D721Med (cell line): ENCODE results near the gene CHCHD3.

Source experiments
- DNase-seq: peaks from one replicate; pipeline ENCODE4 v3.0.0; 2011; ENCODE audit warnings: low spot score; ENCODE audit not compliant: insufficient read length
- FAIRE-seq: peaks from 2 replicates; lab custom pipeline; 2011; peaks lifted over from hg19 to GRCh38; lab: Jason Lieb, UNC
- TF ChIP-seq, protein P1 (sequence below): IDR thresholded peaks from 2 replicates; pipeline ENCODE4 v1.5.1; 2012; ENCODE audit warnings: mild to moderate bottlenecking, control low read depth; ENCODE audit not compliant: insufficient read depth; ENCODE audit errors: missing control alignments

The CHCHD3 gene

GRCh38 chr7:132966754-132967469 lies 115.0 kb downstream of the CHCHD3 start:
- FAIRE-seq (no peak), DNase-seq (no peak)
- TF ChIP-seq, protein P1, sequence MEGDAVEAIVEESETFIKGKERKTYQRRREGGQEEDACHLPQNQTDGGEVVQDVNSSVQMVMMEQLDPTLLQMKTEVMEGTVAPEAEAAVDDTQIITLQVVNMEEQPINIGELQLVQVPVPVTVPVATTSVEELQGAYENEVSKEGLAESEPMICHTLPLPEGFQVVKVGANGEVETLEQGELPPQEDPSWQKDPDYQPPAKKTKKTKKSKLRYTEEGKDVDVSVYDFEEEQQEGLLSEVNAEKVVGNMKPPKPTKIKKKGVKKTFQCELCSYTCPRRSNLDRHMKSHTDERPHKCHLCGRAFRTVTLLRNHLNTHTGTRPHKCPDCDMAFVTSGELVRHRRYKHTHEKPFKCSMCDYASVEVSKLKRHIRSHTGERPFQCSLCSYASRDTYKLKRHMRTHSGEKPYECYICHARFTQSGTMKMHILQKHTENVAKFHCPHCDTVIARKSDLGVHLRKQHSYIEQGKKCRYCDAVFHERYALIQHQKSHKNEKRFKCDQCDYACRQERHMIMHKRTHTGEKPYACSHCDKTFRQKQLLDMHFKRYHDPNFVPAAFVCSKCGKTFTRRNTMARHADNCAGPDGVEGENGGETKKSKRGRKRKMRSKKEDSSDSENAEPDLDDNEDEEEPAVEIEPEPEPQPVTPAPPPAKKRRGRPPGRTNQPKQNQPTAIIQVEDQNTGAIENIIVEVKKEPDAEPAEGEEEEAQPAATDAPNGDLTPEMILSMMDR = no peak

DNA sequence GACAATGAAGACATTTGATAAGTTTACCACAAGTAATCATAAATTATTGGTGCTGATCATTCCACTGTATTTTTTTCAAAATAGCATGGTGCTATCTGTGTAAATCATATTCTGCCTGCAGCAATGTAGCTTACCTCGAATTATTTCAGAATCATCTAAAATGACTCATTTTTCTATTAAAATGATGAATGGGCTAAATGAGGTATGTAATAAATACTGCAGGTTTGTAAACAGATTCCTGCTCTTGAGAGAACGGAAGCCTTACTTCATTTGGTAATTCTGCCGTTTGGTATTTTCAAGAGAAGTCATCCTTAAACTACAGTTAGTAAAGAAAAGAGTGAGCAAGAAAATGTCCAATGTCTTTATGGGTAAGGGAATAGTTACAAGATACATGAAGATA lies 115.9 kb downstream of the CHCHD3 start:
- FAIRE-seq = peak; percentile 32
- no peak for DNase-seq
- TF ChIP-seq, protein P1 = no peak

DNA sequence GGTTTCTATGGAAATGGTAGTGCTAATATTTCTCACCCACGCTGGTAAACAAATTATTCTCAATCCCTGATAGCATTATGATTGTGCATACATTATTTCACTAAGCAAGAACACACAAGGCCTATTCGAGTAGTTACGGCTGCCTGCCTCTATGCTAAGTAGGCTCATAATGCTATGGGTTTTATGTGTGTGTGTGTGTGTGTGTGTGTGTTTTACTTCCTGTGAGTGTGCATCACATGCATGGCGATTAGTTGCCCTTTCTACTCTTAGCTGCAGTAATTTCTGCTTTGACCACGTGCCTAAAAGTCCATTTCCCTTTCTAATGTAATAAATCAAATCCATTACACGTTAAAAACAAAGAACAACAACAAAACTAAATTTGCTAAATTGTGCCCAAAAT lies 117.0 kb downstream of the CHCHD3 start:
- FAIRE-seq = peak; percentile 35
- no peak for DNase-seq
- TF ChIP-seq, protein P1 = no peak

GRCh38 chr7:132959891-132960290 lies 122.0 kb downstream of the CHCHD3 start:
- FAIRE-seq (no peak), DNase-seq (no peak)

DNA sequence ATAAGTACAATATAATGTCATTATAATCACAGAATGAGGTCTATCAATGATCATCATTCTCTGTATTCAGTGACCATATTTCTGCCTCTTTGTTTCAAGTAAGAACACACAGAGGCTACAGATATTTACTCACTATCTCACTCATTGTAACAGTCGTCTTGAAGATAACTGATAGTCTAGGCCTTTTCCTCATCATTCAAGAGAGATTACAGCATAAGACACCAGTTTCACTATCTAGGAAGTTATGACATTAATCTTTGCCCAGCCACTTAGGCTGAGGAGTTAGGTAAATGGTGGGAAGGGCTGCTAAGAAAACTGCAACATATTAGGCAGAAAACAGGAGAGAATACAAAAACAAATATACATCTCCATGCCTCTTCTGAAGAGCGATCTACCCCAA lies 125.3 kb downstream of the CHCHD3 start:
- TF ChIP-seq, protein P1 = no peak
- FAIRE-seq = no peak
- no peak for DNase-seq

More at GRCh38 chr7:132959891-132960290, 122.0 kb downstream of the CHCHD3 start:
- TF ChIP-seq, protein P1 = no peak

GRCh38 chr7:132953468-132953867 lies 128.4 kb downstream of the CHCHD3 start:
- DNase-seq (no peak), FAIRE-seq (no peak)
- TF ChIP-seq, protein P1 = no peak

DNA sequence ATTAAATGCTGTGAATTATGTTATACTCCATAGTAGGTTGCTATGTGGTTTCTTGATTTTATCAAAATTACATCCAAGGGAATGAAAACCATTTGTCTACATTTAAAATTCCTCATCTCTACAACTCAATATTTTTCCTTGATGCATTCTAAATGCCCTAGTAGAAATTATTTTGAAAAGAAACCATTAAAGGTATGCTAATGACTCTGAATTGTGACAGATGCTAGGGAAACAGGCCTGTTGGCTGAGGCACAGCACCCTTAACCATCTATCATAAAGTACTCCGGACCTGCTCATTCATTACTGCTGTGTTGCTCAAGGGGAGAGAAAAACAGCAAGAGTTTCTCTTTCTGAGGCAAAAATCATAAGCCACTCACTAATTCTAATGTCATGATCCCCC lies 131.2 kb downstream of the CHCHD3 start:
- TF ChIP-seq, protein P1 = no peak
- DNase-seq = no peak
- no peak for FAIRE-seq
